NOMO-1 treated with DMSO at 0.1 percent for 48 hours (cell line): ENCODE results near the gene LRRC74A.

Experiments used
- DNase-seq: peaks from one replicate; lab custom pipeline; 2025; ENCODE audit not compliant: unreplicated experiment; lab: John Stamatoyannopoulos, UW

The LRRC74A gene

DNA sequence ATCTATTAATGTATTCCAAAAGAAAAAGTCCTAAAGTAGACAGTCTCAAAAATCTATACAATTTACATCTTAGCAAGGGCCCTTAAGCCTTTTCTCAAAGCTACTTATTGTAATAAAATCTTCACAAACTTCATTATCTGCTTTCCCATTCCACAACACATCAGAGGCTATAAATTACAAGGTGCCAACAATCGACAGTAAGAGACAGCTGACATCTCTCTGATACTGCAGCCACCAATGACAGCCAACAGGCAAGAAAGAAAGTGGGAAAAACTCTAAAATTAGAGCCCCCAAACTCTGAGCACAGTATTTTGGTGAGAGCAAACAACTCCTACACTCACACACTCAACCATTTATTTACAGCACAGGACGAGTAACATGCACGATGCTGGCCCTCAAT is 15.7 kb upstream of the LRRC74A start:
- no peak for DNase-seq

DNA sequence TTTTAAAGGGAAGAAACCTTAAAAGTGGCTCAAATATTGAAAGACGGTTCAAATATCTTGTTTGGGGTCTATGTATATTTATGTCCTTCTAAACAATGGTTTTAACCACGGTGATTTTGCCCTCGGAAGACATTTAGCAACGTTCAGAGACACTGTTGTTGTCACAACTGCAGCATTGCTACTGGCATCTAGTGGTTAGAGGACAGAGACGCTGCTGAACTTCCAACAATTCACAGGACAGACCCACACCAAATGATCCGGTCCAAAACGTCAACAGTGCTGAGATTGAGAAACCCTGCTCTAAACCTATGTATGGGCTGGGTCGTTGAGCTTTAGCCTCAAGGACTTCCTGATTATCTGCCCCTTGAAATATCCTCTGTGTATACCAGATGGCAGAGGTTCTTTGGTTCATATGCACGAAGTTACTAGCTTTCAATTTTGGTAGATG is 15.2 kb upstream of the LRRC74A start:
- peak; percentile 55 for DNase-seq

DNA sequence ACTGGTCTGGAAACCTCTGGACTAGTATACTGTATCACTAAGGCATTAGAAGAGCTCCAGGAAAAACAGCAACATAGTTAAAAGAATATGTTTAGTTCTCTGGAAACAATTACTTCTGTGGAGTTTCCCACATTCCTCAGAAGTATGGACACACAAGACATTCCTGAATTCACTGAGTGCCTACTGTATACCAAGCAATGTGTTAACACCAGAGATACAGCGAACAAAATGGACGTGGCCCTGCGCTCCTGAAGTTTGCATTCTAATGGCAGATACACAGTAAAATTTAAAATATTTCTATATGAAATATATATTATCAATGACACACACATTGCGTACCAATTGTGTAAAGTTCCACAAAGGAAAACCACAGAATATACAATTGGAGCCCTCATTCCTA is 14.6 kb upstream of the LRRC74A start:
- DNase-seq: no peak

DNA sequence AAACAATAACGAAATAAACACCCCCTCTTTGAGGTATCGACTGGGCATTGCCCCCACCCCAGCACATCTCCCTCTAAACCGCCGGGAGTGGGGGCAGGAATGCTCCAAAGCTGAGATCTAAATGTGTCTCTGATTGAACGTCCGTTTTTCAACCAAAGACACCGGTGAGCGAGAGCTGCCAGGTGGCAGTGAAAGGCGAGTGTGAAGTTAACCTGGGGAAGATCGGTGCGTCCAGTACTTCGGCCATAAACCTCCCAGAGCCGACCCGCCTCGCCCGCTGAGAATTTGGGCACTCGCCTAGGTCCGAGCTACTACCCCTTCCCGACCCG is 14.2 kb upstream of the LRRC74A start:
- peak; percentile 4 for DNase-seq

DNA sequence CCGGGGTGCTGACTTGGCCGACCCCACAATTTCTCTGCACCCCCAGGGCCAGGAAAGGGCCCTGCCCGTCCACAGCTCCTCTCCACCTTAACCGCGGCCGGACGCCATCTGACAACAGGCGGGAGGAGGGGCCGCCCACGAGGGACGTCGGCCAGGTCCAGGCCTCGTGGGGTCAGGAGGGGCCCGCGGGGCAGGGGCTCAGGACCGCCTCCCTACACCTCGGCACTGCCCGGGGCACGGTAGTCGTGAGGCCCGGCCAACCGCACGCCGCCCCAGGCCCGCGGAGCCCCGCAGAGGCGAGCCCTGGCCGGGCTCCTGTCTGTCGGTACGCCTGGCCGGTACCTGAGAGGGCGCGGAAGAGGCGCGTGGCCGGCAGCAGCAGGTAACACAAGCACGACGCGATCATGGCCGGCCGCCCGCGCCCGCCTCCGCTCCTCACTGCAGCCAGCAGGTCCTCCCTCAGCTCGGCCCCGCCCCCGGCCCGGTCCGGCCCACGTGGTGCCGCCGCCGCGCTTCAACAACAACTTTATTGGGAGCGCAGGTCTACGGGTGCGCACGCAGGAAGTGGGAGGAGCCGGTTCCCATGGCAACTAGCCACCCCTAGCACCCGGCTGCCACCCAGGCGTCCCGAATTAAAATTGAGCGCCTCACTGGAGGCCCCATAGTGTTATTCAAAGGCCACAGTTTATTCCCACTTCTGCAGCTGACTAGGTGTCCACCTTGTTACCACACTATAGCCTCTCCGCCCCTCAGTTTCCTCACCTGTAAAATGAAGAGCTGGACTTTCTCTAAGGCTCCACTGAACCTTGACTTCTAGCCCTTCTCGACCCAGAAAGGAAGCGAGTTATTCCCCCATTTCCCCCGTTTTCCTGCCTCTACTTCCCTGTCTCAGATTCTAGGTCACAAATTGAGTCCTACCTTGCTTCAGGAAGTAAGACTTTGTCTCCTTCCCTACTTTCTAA is 13.5 kb upstream of the LRRC74A start, which contains the start of gene ANGEL1:
TSS of gene ANGEL1 (minus strand) at position 461 of the 962 bp plus-strand sequence. CDS start at position 406, 55 bp downstream.
- DNase-seq: peak; percentile 81

DNA sequence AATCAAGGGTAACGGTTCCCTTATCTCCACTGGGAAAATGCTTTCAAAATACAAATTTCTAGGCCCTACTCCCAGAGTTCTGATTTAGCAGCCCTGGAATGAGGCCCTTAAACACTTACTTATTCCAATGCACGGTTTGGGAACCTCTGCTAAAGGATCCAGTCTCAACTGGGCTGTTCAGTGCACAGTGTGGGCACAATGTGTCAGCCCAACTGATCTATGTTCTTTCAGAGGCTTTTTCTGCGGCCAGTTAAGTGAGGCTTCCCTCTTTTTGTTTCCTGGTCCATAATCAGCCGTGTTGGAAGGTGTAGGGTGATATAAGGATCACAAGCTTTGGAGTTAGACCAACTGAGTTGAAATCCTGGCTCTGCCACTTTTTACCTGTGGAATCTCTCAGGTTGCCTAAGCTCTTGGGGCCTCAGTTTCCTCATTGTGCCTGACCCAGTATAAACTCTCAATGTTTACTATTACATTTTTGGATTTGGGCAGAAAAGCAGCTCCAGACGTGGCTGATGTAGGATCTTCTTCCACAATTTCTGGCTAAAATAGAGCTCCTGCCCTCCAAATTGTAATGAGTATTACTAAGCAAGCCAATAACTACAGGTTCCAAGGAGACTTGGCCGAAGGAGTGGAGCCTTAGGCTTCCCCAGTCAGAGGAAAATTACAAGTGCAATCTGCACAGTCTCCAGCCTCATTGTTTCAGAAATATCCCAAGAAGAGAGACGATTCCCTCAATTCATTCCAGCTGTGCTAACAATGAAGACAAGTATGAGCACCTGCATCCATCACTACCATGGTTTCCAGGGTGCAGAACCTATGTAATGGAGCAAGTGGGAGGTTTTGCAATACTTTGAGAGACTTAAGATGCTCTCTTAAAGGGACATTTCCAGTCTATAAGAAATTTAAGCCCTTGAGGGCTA is 11.2 kb upstream of the LRRC74A start:
- DNase-seq: no peak

DNA sequence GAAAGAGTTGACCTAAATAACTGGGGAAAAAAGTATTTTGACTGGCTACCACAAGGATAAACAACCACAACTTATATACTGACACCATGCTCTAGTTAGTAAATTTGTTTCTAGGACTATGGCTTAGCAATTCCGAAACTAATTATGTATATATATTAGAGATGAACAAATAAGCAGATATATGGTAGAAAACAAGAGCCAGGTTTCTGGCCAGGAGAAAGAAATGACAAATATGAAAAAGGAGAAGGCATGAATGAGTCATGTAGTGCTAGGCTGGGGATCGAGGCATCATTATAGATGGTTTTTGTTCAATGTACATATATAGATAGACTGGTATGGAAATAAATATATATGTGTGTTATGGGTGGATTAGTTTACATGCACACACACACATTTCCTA is 5.5 kb upstream of the LRRC74A start:
- no peak for DNase-seq

DNA sequence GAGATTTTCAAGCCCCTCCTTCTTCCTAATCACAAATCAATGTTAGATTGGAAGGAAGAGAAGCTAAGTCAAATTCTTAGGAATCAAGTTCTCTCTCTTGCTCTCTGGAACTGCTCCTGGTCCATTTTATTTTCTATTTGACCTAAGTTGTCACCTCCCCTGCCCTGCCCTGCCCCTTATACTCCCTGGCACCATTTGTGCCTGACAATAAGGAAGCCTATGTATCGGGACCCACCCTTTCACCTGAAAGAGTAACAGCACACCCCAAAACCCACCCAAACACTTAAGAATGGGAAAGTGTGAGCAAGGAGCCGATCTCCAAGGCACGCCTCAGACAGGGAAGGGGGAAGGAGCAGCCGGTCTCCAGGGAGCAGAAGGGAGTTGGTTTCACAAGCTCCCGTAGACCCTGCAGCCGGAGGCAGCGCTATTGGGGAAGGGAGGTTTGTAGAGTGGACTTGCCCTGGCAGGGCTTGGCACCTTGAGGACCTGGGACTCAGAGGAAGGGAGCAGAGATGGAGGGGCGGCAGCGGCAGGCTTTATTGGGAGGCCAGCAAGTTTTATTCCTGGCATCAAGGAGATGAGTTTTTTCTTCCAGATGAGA is 1.6 kb downstream of the LRRC74A start:
- DNase-seq: no peak

DNA sequence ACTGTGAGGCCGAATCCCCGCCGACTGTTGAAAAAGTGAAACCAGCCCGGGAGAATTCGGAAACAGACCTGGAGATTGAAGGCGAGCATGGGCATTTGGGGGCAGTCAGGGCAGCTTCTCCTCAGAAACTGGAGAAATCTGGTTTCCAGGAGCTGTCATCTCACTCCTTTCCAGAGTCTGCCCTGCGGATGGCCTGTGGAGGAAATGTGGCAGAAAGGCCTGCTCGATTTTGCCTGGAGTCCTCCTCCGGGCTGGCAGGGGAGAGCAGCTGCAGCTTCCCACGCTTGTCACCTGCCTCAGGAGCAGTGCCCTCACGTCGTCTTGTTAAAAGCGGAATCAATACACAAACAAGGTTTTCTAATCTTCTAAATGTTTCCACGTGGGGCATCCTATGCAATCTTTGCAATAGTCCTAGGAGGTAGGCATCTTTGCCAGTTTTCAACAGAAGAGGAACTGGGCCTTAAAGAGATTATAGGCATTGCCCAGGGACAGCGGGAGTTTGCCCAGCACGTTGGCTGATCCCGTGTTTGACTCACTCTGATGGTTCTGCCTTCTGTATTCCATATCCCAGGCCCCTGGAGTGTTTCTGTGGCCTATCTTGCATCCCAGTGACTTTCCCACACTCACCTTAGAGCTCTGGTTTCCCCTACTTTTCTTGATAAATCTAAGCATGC is 2.3 kb downstream of the LRRC74A start:
- DNase-seq: no peak

DNA sequence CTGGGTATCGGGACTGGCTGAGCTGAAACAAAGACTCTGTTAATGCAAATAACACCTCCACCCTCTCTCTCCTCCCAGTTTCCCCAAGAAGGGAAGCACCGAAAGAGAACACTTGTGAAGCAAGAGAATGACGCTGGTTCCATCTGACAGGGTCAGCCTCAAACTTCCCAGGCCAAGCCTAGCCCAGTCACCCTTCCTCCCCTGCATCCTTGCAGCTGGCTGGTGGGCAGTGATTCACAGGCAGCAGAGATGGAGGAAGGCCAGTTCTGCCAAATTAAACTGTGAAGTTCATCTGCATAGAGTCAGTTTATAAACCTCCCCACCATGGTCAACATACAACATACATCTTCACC is 2.8 kb downstream of the LRRC74A start:
- no peak for DNase-seq

DNA sequence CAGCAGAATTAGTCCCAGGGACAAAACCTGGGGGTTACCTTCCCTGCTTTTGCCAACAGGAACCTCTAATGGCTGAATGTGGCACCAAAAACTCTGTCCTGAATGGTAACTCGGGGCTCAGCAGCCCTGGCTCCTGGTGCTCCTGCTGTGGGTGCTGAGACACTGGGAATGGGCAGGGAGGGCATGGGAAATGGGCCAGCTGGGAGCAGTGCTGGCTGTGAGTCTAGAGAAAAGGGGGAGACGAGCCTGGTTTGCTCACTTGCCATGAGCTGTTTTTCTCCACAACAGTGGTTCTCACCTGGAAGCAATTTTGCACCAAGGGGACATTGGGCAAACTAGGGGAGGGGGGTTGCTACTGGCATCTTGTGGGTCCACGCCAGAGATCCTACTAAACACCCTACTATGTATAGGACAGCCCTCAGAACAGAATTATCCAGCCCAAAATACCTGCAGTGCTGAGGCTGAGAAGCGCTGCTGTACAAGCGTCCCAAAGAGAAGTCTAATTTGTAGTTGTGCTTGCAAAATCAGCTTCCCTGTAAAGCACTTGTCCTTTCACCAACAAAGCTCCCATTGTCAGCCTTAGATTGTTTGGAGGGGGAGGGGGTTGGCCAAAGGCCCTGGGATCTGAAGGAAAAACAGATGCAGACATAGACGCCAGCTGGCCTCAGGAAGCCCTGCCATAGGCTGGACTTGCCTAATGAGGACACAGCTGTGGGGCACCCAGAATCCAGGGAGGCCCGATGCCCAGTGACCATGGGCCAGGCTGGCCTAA is 3.6 kb downstream of the LRRC74A start:
- DNase-seq: no peak

DNA sequence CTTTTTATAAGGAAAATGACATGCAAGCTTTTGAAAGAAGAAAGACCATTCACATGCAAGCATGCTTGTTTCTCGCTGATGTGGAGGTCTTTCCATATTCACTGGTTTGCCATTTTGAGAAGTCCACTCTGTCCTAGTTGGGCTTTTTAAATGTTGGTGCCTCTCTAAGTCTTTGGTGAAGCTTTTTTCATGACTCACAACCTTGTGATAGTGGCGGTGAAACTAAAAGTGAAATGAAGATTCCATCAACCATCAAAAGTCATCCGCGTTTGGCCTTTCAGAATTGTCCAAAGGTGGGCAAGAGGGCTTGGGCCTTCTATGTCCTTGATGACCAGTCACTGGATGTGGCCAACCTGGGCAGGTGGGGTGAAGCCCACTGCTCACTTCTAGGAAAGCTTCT is 4.3 kb downstream of the LRRC74A start:
- no peak for DNase-seq

DNA sequence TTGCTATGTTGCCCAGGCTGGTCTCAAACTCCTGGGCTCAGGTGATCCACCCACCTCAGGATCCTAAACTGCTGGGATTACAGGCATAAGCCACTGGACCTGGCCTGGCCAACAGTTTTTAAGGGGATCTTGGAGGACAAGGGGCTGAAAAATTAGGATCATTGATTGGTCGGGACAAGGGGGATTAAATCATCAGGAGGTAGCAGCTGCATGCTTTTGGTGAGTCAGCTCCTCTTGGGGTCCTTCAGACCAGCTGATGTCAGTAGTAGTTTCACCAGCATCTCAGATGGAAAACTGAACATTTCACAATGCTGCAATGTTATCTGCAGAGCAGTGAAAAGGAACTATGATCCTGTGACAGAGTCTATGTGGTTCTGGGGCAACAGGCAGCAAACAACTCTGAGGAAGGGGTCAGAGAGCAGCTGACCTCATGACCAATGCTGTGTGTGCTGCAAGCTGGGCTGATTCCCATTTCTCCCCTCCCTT is 6.3 kb downstream of the LRRC74A start:
- DNase-seq: peak; percentile 8

DNA sequence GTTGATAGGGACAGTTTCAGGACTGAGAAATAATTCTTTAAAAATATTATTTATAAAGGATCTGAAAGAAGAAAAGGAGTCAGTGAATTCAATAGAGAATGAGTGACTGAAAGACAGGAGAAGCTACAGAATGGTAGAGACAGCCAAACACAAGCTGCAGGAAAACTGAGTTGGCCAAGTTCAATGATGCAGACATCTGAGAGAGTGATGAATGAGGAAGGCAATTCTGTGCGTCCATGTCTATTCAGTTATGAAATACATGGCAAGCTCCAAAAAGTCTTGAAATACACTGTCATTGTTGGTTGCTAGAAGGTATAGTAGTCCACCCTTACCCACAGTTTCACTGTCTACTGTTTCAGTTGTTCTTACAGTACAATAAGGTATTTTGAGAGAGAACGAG is 6.8 kb downstream of the LRRC74A start:
- no peak for DNase-seq

DNA sequence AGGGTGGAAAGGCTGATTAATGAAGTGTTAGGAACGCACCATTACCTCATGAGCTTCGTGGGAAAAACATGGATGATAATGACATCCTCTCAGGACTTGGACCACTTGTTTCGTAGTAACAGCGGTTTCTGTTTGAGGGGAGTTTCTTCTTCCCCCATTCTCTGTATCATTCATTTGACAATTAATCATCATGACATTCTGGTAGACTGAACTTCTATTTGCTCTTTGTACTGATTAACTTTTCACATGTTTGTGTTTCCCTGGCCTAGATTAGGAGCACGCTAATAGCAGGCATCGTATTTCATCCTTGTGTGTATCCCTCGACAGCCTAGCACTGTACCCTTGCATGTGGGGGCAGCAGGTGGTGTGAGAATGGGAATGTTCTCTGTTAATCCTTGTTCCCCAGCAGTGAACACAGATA is 8.0 kb downstream of the LRRC74A start:
- DNase-seq: no peak

DNA sequence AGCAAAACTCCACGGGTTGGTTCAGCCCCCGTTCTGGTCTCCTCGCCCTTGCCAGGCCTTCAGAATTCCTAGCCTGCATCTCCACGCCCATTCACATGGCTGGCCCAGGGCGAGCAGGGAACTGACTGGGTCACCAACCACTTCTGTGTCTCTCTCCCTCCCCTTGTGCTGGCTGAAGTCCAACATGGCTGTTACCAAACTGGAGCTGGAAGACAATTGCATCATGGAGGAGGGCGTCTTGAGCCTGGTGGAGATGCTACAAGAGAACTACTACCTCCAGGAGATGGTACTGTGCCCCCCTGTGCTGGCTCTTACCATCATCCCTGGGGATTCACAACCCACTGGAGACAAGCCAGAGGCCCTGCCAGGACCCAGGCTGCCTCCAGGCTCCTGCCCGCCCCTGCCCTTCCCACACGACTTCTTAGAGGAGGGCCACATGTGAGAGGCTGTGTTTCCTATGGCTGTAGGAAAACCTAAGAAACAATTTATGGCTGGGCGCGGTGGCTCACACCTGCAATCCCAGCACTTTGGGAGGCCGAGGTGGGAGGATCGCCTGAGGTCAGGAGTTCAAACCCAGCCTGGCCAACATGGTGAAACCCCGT is 9.9 kb downstream of the LRRC74A start:
- DNase-seq: no peak

DNA sequence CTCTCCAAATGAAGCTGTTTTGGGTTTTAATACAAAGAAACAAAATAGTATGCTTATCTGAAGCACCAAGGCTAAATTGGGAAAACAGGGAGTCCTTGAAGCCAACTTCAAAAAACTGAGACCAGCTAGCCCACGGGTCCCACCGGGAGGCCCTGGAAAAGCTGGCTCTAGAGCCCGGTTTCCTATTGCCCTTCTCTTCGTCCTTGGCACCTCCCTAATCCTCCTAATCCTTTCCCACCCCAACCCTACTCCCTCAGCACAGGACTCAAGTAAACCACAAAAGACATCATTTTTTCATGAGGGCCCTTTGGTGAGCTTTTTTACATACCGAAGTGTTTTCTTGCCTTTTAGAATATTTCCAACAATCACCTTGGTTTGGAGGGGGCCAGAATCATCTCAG is 11.3 kb downstream of the LRRC74A start:
- DNase-seq: no peak

DNA sequence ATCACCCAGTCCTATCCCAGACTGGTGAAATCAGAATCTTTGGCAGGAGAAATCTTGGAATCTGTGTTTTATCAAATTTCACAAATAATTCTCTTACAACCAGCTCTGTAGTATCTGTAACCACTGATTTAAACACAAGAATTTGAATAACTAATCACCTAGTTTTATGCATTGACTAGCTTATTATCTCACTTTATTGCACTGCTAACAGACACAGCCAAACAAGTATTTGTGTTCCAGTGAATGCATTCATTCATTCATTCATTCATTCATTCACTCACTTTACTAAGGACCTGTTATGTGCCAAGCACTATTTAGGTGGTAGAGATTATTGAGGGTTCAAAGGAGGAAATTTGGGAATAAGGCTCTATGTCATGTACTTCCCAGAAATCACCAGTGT is 16.2 kb downstream of the LRRC74A start:
- no peak for DNase-seq

DNA sequence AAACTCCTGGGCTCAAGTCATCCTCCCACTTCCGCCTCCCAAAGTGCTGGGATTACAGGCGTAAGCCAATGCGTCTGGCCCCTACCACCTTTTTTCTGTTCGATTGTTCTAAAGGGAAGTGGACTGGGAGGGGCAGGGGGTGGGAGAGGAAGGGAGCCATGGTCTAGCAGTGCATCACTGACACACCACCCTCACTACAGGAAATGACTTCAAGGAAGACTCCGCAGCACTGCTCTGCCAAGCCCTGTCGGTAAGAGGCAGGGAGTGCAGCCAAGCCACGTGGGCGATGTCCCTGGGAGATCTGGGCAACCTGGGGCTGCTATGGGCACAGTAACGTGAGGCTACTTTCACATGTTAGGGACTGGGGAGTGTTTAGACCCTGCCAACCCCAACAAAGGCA is 18.0 kb downstream of the LRRC74A start:
- peak; percentile 44 for DNase-seq
